ENCODE data around the gene SLC37A1. TPM values are rescaled to one million over a fixed set of nuclear protein-coding genes. Genes with fewer than 3 reads are reported as not detected.
A peak's percentile ranks its signal among the peaks of the same experiment; 100 is the strongest.
"Not testable (repeated sequence)": the region's sequence is repeated elsewhere in the genome, so short reads cannot be mapped to it uniquely, and the experiment has no call there.

The SLC37A1 gene
- total RNA-seq, 1 donor from 2014 or later = 21.6 TPM

- TF ChIP-seq CTCF (IDR thresholded peaks at IDR 0.05) = no peak
- intact Hi-C loops (cut with DNase I) = no loop called here
- no peak for ATAC-seq
- H3K27ac ChIP-seq = no peak overlapping the region
- H3K4me3 ChIP-seq = no peak overlapping the region
- H3K36me3 ChIP-seq = no peaks in the 10 kb centered on the region
- H3K4me1 ChIP-seq = peaks cover 4% of the 10 kb centered on the region
- peaks cover 5% of the 10 kb centered on the region for H3K27me3 ChIP-seq
- peak; percentile 37 for DNase-seq
- H3K9me3 ChIP-seq = no peaks in the 10 kb centered on the region
These were observed 112.5 kb downstream of the SLC37A1 start for GRCh38 chr21:42626171-42626570.

GRCh38 chr21:42627527-42628289 is 114.1 kb downstream of the SLC37A1 start:
- no peaks in the 10 kb centered on the region for H3K9me3 ChIP-seq
- peaks cover 5% of the 10 kb centered on the region for H3K27me3 ChIP-seq
- no peak overlapping the region for H3K4me3 ChIP-seq
- DNase-seq = peak; percentile 52
- no peaks in the 10 kb centered on the region for H3K36me3 ChIP-seq
- TF ChIP-seq CTCF (IDR thresholded peaks at IDR 0.05) = no peak
- H3K4me1 ChIP-seq = peaks cover 4% of the 10 kb centered on the region
- no peak overlapping the region for H3K27ac ChIP-seq
- intact Hi-C loops (cut with DNase I) = no loop called here
- ATAC-seq = no peak

- not testable (repeated sequence) for H3K9me3 ChIP-seq
These were observed 114.9 kb downstream of the SLC37A1 start for GRCh38 chr21:42628466-42629061.

GRCh38 chr21:42629933-42630589 is 116.4 kb downstream of the SLC37A1 start:
- TF ChIP-seq CTCF (IDR thresholded peaks at IDR 0.05) = no peak
- Histone ChIP-seq H3K36me3 (no peaks in the 10 kb centered on the region), H3K9me3 (no peaks in the 10 kb centered on the region), H3K4me1 (no peaks in the 10 kb centered on the region), H3K4me3 (no peak overlapping the region), H3K27me3 (peaks cover 5% of the 10 kb centered on the region), H3K27ac (no peak overlapping the region)
- no peak for ATAC-seq
- intact Hi-C loops (cut with DNase I) = no loop called here
- peak; percentile 46 for DNase-seq

More at GRCh38 chr21:42628466-42629061, 114.9 kb downstream of the SLC37A1 start:
- H3K4me3 ChIP-seq; ATAC-seq; intact Hi-C loops (cut with DNase I); H3K4me1 ChIP-seq; DNase-seq; H3K27ac ChIP-seq; H3K27me3 ChIP-seq; H3K36me3 ChIP-seq: not testable (repeated sequence)

- intact Hi-C loops (cut with DNase I) = no loop called here
- Histone ChIP-seq H3K4me3 (no peak overlapping the region), H3K9me3 (no peaks in the 10 kb centered on the region), H3K4me1 (no peaks in the 10 kb centered on the region), H3K27ac (no peak overlapping the region), H3K27me3 (peaks cover 5% of the 10 kb centered on the region), H3K36me3 (no peaks in the 10 kb centered on the region)
- TF ChIP-seq CTCF (IDR thresholded peaks at IDR 0.05) = no peak
- ATAC-seq (no peak), DNase-seq (peak; percentile 34)
These were observed 117.0 kb downstream of the SLC37A1 start for GRCh38 chr21:42630626-42631025.

Other genes with a start within 250 kb of the SLC37A1 start
- 19.6 TPM for gene TFF3, start 198.4 kb upstream of the SLC37A1 start, total RNA-seq
- gene TFF2, start 162.9 kb upstream of the SLC37A1 start, total RNA-seq = not detected
- not detected for gene TFF1, start 147.3 kb upstream of the SLC37A1 start, total RNA-seq
- 4.1 TPM for gene TMPRSS3, start 117.8 kb upstream of the SLC37A1 start, total RNA-seq
- gene UBASH3A, start 110.0 kb upstream of the SLC37A1 start, total RNA-seq = 1.5 TPM
- 0.84 TPM for gene RSPH1, start 17.6 kb upstream of the SLC37A1 start, total RNA-seq
- gene PDE9A, start 139.8 kb downstream of the SLC37A1 start, total RNA-seq = 15.3 TPM

Measured in upper lobe of right lung (tissue), 1 donor.